ENCODE measurements around the gene NFATC3.

NFATC3 gene

GRCh38 chr16:68085259-68086071 is at the start of gene NFATC3:
Gene NFATC3, plus strand, starts transcription at chr16:68085370. Its CDS starts 312 bp downstream, at chr16:68085682.
- DNase-seq (ENCODE audit: low read depth), result no peak

- DNase-seq (ENCODE audit: low read depth), result no peak
Measured at GRCh38 chr16:68037841-68038597, 47.2 kb upstream of the NFATC3 start.

- peak; percentile 34 for DNase-seq (ENCODE audit: low read depth)
Measured at GRCh38 chr16:68040506-68041288, 44.5 kb upstream of the NFATC3 start.

GRCh38 chr16:68041783-68042182 is 43.4 kb upstream of the NFATC3 start:
- no peak for DNase-seq (ENCODE audit: low read depth)

GRCh38 chr16:68046106-68046505 is 39.1 kb upstream of the NFATC3 start:
- no peak for DNase-seq (ENCODE audit: low read depth)

GRCh38 chr16:68047987-68048386 is 37.2 kb upstream of the NFATC3 start:
- no peak for DNase-seq (ENCODE audit: low read depth)

- DNase-seq (ENCODE audit: low read depth), result no peak
Measured at GRCh38 chr16:68049449-68049848, 35.7 kb upstream of the NFATC3 start.

- DNase-seq (ENCODE audit: low read depth), result no peak
Measured at GRCh38 chr16:68055395-68055794, 29.8 kb upstream of the NFATC3 start.

- DNase-seq (ENCODE audit: low read depth), result no peak
Measured at GRCh38 chr16:68059804-68060203, 25.4 kb upstream of the NFATC3 start.

GRCh38 chr16:68061396-68061795 is 23.8 kb upstream of the NFATC3 start:
- DNase-seq (ENCODE audit: low read depth), result no peak

- no peak for DNase-seq (ENCODE audit: low read depth)
Measured at GRCh38 chr16:68062910-68063393, 22.2 kb upstream of the NFATC3 start.

GRCh38 chr16:68064791-68065365 is 20.3 kb upstream of the NFATC3 start:
- DNase-seq (ENCODE audit: low read depth), result peak; percentile 95

- peak; percentile 92 for DNase-seq (ENCODE audit: low read depth)
Measured at GRCh38 chr16:68065716-68066305, 19.4 kb upstream of the NFATC3 start.

- no peak for DNase-seq (ENCODE audit: low read depth)
Measured at GRCh38 chr16:68066763-68067162, 18.4 kb upstream of the NFATC3 start.

GRCh38 chr16:68068926-68069325 is 16.2 kb upstream of the NFATC3 start:
- DNase-seq (ENCODE audit: low read depth), result no peak

- no peak for DNase-seq (ENCODE audit: low read depth)
Measured at GRCh38 chr16:68069511-68070248, 15.5 kb upstream of the NFATC3 start.

- no peak for DNase-seq (ENCODE audit: low read depth)
Measured at GRCh38 chr16:68070249-68070730, 14.9 kb upstream of the NFATC3 start.

GRCh38 chr16:68070806-68071517 is 14.2 kb upstream of the NFATC3 start:
- DNase-seq (ENCODE audit: low read depth), result no peak

GRCh38 chr16:68071518-68071901 is 13.7 kb upstream of the NFATC3 start:
- DNase-seq (ENCODE audit: low read depth), result no peak

Measured in HS-27A (cell line).